ENCODE measurements around the gene TMED7.
"Not testable (repeated sequence)": the region's sequence is repeated elsewhere in the genome, so short reads cannot be mapped to it uniquely, and the experiment has no call there.

Gene TMED7

DNA sequence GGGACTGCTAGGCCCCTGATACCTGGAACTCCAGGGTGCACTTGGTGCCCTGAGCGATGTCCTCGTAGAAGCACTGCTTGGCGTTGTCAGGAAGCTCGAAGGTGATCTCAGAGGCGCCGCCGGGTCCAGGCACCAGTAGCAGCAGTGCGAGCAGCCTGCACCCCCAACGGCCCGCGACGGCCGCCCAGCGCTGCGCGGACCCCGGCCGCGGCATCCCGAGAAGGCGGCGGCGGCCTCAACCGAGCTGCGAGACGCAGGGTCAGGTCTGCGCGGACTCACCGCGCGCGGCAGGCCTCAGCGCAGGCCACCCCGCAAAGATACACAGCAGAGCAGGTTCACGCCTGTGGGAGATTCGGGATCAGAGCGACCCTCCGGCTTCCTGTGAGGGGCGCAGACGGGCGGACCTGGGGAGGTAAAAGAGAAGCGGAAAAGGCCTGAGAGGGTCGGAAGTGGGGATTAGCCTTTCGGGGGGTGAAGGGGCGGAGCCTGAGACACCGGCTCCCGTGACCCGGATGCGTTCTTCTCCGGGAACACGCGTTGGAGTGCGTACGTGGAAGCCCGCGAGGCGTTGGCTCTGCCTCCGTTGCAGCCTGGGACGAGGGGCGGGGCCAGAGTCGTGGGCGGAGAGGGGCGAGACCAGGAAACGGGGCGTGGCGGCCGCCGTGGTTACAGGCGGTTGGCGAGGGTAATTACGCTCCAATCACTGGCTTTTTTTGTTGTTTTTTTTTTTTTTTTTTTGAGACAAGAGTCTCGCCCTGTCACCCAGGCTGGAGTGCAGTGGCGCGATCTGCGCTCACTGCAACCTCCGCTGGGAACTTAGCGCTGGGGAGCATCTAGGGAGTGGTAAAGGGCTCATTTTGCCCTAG lies at the start of gene TMED7:
TMED7 (minus strand) TSS at position 458 of the 866 bp plus-strand sequence; CDS start at position 214, 244 bp downstream.
- Histone ChIP-seq H3K27me3 (ENCODE audit: insufficient read depth, low read length) (no peaks in the 10 kb centered on the region), H3K4me1 (ENCODE audit: control insufficient read depth, insufficient read depth, low read length, unreplicated experiment) (peaks cover 29% of the 10 kb centered on the region), H3K79me2 (ENCODE audit: control insufficient read depth, insufficient read depth, low read length, unreplicated experiment) (peaks cover 51% of the 10 kb centered on the region), H2AFZ (ENCODE audit: low read length, unreplicated experiment) (peak within 1 kb of the TSS; percentile 94), H3K4me3 (ENCODE audit: low read depth, low read length) (peak within 1 kb of the TSS; percentile 90), H3K36me3 (ENCODE audit: insufficient read depth, low read length) (peaks cover 6% of the 10 kb centered on the region; the same call in 1 of the 2 replicates), H3K27ac (ENCODE audit: low read depth, low read length) (peak within 1 kb of the TSS; percentile 80)

DNA sequence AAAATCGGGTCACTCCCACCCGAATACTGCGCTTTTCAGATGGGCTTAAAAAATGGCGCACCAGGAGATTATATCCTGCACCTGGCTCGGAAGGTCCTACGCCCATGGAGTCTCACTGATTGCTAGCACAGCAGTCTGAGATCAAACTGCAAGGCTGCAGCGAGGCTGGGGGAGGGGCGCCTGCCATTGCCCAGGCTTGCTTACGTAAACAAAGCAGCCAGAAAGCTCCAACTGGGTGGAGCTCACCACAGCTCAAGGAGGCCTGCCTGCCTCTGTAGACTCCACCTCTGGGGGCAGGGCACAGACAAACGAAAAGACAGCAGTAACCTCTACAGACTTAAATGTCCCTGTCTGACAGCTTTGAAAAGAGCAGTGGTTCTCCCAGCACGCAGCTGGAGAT lies 48.9 kb upstream of the TMED7 start:
- not testable (repeated sequence) for H2AFZ ChIP-seq (ENCODE audit: low read length, unreplicated experiment); H3K4me1 ChIP-seq (ENCODE audit: control insufficient read depth, insufficient read depth, low read length, unreplicated experiment); H3K27me3 ChIP-seq (ENCODE audit: insufficient read depth, low read length); H3K27ac ChIP-seq (ENCODE audit: low read depth, low read length); H3K4me3 ChIP-seq (ENCODE audit: low read depth, low read length); H3K36me3 ChIP-seq (ENCODE audit: insufficient read depth, low read length); H3K79me2 ChIP-seq (ENCODE audit: control insufficient read depth, insufficient read depth, low read length, unreplicated experiment)

DNA sequence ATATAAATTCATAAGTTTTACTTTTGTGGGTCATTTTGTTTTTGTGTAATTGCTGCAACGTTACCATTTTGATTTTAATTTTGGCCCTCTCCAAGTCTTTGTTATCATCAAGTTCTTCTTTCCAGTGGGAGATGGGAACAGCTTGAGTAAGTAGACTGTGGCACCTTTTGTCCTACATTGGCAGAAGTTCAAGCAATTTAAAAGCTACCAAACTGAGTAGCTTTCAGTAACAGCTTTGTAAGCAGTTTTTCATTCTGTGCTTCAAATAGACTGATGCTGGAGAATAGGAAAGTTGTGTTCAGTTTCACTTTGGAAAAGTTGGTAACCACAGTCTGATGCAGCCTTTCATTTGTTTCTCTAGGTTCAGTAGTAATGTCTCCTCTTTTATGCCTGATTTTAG lies 47.8 kb upstream of the TMED7 start:
- H3K36me3 ChIP-seq (ENCODE audit: insufficient read depth, low read length) = no peaks in the 10 kb centered on the region
- H3K27ac ChIP-seq (ENCODE audit: low read depth, low read length) = no peak overlapping the region
- no peaks in the 10 kb centered on the region for H3K4me1 ChIP-seq (ENCODE audit: control insufficient read depth, insufficient read depth, low read length, unreplicated experiment)
- H3K79me2 ChIP-seq (ENCODE audit: control insufficient read depth, insufficient read depth, low read length, unreplicated experiment) = no peaks in the 10 kb centered on the region
- H3K27me3 ChIP-seq (ENCODE audit: insufficient read depth, low read length) = peaks cover 10% of the 10 kb centered on the region; the same call in 1 of the 2 replicates
- H3K4me3 ChIP-seq (ENCODE audit: low read depth, low read length) = no peak overlapping the region
- H2AFZ ChIP-seq (ENCODE audit: low read length, unreplicated experiment) = no peak overlapping the region

DNA sequence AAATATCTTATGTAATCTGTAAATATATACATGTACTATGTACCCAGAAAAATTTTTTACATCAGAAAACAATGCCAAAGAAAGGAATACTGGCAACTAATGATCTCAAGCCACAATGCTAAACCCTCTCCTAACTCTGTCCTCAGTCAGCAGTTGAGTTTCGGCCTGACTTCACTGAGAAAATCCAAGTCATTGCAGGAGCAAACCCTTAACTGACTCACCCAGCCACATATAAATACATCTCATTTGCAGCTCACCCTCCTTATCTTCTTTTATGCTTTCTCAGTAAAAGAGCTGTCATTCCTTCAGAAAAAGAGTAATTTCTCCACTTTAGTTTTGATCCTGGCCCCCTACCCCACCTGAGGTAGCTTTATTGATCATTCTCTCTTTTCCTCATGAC lies 46.1 kb upstream of the TMED7 start:
- H2AFZ ChIP-seq (ENCODE audit: low read length, unreplicated experiment) = no peak overlapping the region
- H3K27me3 ChIP-seq (ENCODE audit: insufficient read depth, low read length) = peaks cover 10% of the 10 kb centered on the region; the same call in 1 of the 2 replicates
- H3K4me1 ChIP-seq (ENCODE audit: control insufficient read depth, insufficient read depth, low read length, unreplicated experiment) = no peaks in the 10 kb centered on the region
- no peak overlapping the region for H3K4me3 ChIP-seq (ENCODE audit: low read depth, low read length)
- H3K27ac ChIP-seq (ENCODE audit: low read depth, low read length) = no peak overlapping the region
- no peaks in the 10 kb centered on the region for H3K36me3 ChIP-seq (ENCODE audit: insufficient read depth, low read length)
- H3K79me2 ChIP-seq (ENCODE audit: control insufficient read depth, insufficient read depth, low read length, unreplicated experiment) = no peaks in the 10 kb centered on the region

DNA sequence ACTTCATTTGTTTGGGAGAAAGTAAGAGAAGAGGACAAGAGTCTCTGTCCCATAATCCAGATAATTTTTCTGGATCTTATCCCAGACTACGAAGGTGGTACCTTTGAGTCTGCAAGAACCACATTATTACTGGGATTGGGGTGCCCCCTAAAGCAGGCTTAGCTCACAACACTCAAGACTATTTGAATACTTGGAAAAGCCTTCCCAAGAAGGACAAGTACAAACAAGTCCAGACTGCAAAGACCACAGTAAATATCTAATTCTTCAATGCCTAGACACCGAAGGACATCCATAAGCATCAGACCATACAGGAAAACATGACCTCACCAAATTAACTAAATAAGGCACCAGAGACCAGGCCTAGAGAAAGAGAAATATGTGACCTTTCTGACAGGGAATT lies 40.2 kb upstream of the TMED7 start:
- Histone ChIP-seq H2AFZ (ENCODE audit: low read length, unreplicated experiment) (no peak overlapping the region), H3K36me3 (ENCODE audit: insufficient read depth, low read length) (no peaks in the 10 kb centered on the region), H3K27ac (ENCODE audit: low read depth, low read length) (no peak overlapping the region), H3K27me3 (ENCODE audit: insufficient read depth, low read length) (peaks cover 6% of the 10 kb centered on the region; the same call in 1 of the 2 replicates), H3K4me3 (ENCODE audit: low read depth, low read length) (no peak overlapping the region), H3K79me2 (ENCODE audit: control insufficient read depth, insufficient read depth, low read length, unreplicated experiment) (no peaks in the 10 kb centered on the region), H3K4me1 (ENCODE audit: control insufficient read depth, insufficient read depth, low read length, unreplicated experiment) (no peaks in the 10 kb centered on the region)

DNA sequence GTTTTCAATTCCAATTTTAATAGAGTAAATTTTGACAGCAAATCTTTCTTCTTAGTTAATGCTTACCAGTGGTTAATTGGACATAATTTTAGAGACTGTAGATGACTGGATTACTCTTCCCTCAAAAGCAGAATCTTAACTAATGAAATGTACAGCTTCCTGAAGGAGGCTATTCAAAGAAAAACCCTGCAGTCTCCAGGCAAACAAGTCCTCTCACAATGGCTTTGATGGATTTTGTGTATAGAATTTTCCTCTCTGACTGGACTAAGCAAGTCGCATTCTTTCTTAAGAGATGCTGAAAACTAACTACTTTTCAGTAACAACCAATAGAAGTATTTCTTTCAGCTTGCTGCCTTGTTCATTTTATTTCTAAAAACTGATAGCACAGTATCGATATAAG lies 35.7 kb upstream of the TMED7 start:
- no peak overlapping the region for H2AFZ ChIP-seq (ENCODE audit: low read length, unreplicated experiment)
- H3K27me3 ChIP-seq (ENCODE audit: insufficient read depth, low read length) = no peaks in the 10 kb centered on the region
- no peaks in the 10 kb centered on the region for H3K36me3 ChIP-seq (ENCODE audit: insufficient read depth, low read length)
- no peaks in the 10 kb centered on the region for H3K79me2 ChIP-seq (ENCODE audit: control insufficient read depth, insufficient read depth, low read length, unreplicated experiment)
- H3K27ac ChIP-seq (ENCODE audit: low read depth, low read length) = no peak overlapping the region
- H3K4me1 ChIP-seq (ENCODE audit: control insufficient read depth, insufficient read depth, low read length, unreplicated experiment) = peaks cover 18% of the 10 kb centered on the region
- no peak overlapping the region for H3K4me3 ChIP-seq (ENCODE audit: low read depth, low read length)

DNA sequence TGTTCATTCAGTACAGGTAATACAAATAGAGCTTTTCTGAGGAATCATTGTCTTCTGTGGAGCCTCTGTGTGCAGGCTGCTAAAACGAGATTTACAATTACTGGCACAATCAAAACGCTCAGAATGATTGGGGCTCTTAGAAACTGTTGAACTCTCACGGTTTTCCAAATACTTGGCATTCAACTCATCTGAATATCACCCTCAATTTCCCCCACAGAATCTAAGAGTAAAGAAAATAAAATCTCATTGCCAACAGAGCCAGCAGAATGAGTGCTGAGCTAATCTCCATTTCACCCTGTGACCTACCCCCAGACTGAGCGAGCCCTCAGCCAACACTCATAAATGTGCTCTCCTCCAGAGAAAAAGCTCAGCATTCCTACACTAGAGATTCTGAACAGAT lies 35.3 kb upstream of the TMED7 start:
- H3K4me3 ChIP-seq (ENCODE audit: low read depth, low read length) = no peak overlapping the region
- H3K4me1 ChIP-seq (ENCODE audit: control insufficient read depth, insufficient read depth, low read length, unreplicated experiment) = peaks cover 22% of the 10 kb centered on the region
- H3K79me2 ChIP-seq (ENCODE audit: control insufficient read depth, insufficient read depth, low read length, unreplicated experiment) = no peaks in the 10 kb centered on the region
- no peaks in the 10 kb centered on the region for H3K27me3 ChIP-seq (ENCODE audit: insufficient read depth, low read length)
- no peak overlapping the region for H3K27ac ChIP-seq (ENCODE audit: low read depth, low read length)
- H2AFZ ChIP-seq (ENCODE audit: low read length, unreplicated experiment) = no peak overlapping the region
- H3K36me3 ChIP-seq (ENCODE audit: insufficient read depth, low read length) = no peaks in the 10 kb centered on the region

DNA sequence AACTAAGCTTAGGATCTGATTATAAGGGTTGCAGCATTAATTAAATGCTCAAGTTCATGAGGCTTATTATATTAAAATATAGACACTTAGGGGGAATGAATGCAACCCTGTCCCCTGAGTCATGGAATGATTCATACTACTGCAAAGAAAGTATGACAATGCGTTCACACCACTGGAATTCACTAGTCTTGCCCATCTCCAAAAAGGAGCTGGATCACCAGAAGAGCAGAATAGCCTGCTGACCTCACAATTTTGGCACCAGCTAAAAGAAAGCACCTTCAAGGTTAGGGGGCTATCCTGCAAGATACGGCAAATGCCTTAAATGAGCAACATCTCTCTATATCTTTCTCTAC lies 32.0 kb upstream of the TMED7 start:
- no peaks in the 10 kb centered on the region for H3K27me3 ChIP-seq (ENCODE audit: insufficient read depth, low read length)
- no peak overlapping the region for H2AFZ ChIP-seq (ENCODE audit: low read length, unreplicated experiment)
- peak overlapping the region; percentile 65 for H3K27ac ChIP-seq (ENCODE audit: low read depth, low read length)
- peaks cover 22% of the 10 kb centered on the region for H3K4me1 ChIP-seq (ENCODE audit: control insufficient read depth, insufficient read depth, low read length, unreplicated experiment)
- no peaks in the 10 kb centered on the region for H3K36me3 ChIP-seq (ENCODE audit: insufficient read depth, low read length)
- 0 out of 2 replicates have a peak overlapping the region, but pooled peaks have one; percentile 17 for H3K4me3 ChIP-seq (ENCODE audit: low read depth, low read length)
- no peaks in the 10 kb centered on the region for H3K79me2 ChIP-seq (ENCODE audit: control insufficient read depth, insufficient read depth, low read length, unreplicated experiment)

DNA sequence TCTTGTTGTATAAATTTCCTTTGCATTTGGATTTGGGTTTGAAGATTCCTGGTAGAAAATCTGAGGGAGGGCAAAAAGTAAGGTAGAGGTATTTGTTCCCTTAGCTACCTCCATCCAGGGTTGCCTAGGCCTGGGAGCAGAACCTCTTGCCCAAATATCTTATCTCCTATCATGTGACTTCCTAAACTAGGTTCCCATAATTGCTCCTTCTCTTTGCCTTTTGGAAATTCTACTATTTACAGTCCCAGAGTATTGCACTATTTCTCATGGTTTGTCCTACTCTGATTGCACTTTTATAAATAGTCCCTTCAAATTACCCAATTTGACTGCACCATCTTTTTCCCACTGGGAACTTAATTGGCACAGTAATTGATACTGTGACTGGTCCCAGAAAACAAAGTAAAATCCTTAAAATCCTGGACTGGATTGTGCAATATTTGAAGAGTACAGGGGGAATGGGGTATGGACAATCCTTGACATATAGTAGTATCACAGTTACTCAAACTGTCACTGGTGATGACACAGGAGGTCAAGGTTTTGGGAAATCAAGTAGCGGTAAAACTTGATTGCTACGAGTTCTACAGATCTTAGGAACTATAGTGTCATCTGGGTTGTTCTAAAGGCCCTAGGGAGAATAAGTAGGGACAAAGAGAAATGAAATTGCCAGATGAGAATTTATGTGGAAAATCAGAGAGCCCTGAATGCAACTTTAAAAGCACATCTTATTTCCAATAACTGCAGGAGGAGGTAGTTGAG lies 31.5 kb upstream of the TMED7 start:
- H3K36me3 ChIP-seq (ENCODE audit: insufficient read depth, low read length) = no peaks in the 10 kb centered on the region
- no peaks in the 10 kb centered on the region for H3K79me2 ChIP-seq (ENCODE audit: control insufficient read depth, insufficient read depth, low read length, unreplicated experiment)
- H3K4me3 ChIP-seq (ENCODE audit: low read depth, low read length) = peak overlapping the region; percentile 17; the same call in 1 of the 2 replicates
- peak overlapping the region; percentile 65 for H3K27ac ChIP-seq (ENCODE audit: low read depth, low read length)
- no peak overlapping the region for H2AFZ ChIP-seq (ENCODE audit: low read length, unreplicated experiment)
- H3K27me3 ChIP-seq (ENCODE audit: insufficient read depth, low read length) = no peaks in the 10 kb centered on the region
- H3K4me1 ChIP-seq (ENCODE audit: control insufficient read depth, insufficient read depth, low read length, unreplicated experiment) = peaks cover 22% of the 10 kb centered on the region

DNA sequence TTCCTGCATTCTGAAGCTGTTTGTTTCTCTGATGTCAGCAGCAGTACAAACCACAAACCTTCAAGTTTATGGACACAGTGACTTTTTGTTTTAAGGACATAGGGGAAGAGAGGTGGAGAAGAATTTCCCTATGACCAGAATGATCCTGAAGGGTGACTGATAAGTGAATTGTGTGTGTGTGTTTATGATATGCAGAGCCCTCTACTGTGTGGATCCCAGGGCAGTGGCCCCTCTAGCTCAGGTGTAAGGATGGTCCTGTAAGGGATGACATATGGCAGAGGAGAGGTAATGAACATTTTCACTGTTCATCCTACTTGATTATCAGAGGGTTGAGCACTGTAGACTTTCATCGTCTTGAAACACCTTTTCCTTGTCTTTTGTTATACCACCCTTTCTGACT lies 30.6 kb upstream of the TMED7 start:
- Histone ChIP-seq H3K4me3 (ENCODE audit: low read depth, low read length) (no peak overlapping the region), H3K79me2 (ENCODE audit: control insufficient read depth, insufficient read depth, low read length, unreplicated experiment) (no peaks in the 10 kb centered on the region), H3K4me1 (ENCODE audit: control insufficient read depth, insufficient read depth, low read length, unreplicated experiment) (peaks cover 22% of the 10 kb centered on the region), H2AFZ (ENCODE audit: low read length, unreplicated experiment) (no peak overlapping the region), H3K36me3 (ENCODE audit: insufficient read depth, low read length) (no peaks in the 10 kb centered on the region), H3K27me3 (ENCODE audit: insufficient read depth, low read length) (no peaks in the 10 kb centered on the region), H3K27ac (ENCODE audit: low read depth, low read length) (no peak overlapping the region)

All from ACC112 (cell line).